ENCODE data around the gene TMEM171.

DNA sequence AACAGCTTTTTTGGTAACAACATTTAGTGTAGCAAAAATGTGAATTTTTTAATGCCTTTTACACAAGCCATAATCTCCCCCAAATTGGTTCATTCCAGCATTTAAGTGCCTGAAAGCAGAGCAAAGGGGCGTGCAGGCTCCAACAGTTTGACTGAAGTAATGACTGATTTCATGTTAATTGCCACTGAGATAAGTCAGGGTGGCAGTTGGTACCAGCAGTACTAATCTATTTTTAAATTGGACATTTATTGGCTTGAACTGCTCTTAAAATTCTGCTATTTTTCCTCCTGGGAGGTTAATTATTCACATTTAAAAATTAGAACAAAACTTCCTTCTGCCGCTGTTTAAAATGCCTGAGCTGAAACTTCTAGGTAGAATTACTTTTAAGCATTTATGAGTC is 12.4 kb downstream of the TMEM171 start:
- TF ChIP-seq CTCF (optimal IDR thresholded peaks at IDR 0.05 in 1 of 3, IDR thresholded peaks at IDR 0.05 in 1 of 3, conservative IDR thresholded peaks at IDR 0.05 in 1 of 3; ENCODE audit: extremely low read depth in 1 of 3, insufficient read depth in 2 of 3, low read length in 3 of 3) (no peak), EZH2 (IDR thresholded peaks at IDR 0.05; ENCODE audit: low read length) (no peak)

Data from keratinocyte (primary cell).